Renal cortical epithelial cell (primary cell): Measurements from ENCODE around the gene TRIM37. TPM values are rescaled to one million over a fixed set of nuclear protein-coding genes. Genes with fewer than 3 reads are reported as not detected.
"Not testable (repeated sequence)": the region's sequence is repeated elsewhere in the genome, so short reads cannot be mapped to it uniquely, and the experiment has no call there.

Experiments
- DNase-seq: peaks from one replicate; pipeline ENCODE4 v3.0.0-alpha.2; 2011; ENCODE audit warnings: low read depth
- total RNA-seq: library from RNA; depleted of rRNA; stranded (reverse); fragments of >200 nt; gene quantifications from 2 replicates; pipeline ENCODE4 v1.2.3, GENCODE V29; 2014

TRIM37 gene
- total RNA-seq, 1 donor from 2014 or later, result 57.2 TPM

DNA sequence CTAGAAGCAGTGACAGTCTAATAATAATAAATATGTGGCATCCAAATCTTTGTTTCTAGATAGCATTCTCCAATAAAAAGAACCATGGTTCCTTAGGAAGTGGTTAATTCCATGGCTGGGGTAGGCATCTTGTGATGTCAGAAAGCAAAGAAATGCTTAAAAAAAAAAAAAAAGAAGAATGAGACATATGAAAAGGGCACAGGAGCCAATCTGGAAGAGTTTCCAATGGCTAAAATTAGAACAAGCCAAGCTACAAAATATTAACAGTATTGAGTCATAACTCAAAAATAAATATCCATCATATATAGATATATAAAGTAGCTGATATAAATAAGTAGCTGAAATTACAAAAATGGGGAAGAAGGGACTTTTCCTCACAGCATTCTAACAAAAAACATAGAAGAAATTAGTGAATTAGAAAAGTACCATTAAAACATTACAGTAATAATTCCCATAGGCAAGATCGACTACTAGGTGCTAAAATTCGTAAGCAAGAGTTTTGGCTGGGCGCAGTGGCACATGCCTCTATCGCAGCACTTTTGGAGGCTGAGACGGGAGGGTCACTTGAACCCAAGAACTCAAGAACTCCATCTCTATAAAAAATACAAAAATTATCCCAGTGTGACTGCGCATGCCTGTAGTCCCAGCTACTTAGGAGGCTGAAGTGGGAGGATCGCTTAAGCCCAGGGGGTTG lies 111.3 kb downstream of the TRIM37 start:
- DNase-seq, result no peak

DNA sequence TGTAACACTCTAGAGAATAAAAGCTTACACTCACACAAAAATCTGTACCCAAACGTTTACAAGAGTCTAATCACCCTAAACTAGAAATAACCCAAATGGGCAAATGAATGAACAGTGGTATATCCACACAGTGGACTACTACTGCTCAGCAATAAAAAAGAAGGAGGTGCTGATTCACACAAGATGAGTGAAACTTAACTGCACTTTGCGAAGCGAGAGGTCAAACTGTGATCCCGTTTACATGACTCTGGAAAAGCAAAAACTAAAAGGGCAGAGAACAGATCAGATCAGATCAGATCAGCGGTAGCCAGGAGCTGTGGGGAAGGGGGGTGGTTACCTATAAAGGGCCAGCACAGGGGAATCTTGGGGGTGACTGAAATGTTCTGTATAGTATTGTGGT lies 113.4 kb downstream of the TRIM37 start:
- DNase-seq, result peak; percentile 38

DNA sequence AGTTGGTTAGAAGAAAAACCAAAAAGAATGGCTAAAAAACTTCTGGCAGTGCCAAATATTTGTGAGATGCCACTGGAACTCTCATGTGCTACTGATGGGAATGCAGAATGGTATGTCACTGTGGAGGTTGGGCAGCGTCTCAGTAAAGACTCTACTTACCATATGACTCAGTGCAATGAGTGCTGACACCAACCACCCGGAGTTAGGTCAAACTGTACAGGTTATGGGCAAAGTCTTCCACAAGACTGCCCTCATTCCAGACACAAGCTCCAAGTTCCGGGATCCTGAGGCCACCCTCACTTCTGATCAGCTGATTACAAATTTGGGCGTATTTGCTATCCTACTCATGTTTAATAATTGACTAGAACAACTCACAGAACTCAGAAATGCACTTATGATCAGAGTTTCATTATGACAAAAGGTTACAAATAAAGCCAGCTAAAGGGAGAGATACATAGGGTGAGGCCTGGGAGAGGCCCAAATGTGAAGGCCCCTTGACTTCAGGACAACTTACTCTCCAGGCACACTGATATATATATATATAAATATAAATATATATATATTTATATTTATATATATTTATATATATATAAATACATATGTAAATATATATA lies 114.9 kb downstream of the TRIM37 start:
- DNase-seq, result peak; percentile 100

DNA sequence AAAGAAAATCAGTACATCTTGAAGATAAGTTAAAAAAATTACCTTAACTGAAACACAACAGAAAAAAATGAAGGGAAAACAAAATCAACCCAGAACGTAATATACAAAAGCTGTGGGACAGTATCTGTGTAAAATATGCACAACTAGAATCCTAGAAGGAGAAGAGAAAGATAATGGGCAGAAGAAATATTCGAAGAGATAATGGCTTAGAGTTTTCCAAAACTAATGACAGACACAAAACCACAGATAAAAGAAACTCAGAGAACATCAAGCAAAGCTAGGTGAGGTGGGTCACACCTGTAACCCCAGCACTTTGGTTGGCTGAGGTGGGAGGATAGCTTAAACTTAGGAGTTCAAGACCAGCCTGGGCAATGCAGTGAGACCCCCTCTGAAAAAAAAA lies 117.1 kb downstream of the TRIM37 start:
- no peak for DNase-seq

DNA sequence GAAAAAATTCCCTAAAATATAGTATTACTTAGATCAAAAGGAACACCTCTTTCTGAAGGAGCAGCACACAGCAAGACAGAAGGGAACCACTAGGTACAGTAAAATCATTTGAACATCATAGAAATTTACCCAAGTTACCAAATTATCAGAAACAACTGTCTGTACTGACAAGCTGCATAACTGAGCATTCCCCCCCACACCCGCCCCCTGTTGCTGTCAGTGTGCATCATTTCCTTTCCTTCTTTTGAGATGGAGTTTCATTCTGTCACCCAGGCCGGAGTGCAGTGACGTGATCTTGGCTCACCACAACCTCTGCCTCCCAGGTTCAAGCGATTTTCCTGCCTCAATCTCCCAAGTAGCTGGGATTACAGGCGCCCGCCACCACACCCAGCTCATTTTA lies 120.7 kb downstream of the TRIM37 start:
- DNase-seq, result no peak

DNA sequence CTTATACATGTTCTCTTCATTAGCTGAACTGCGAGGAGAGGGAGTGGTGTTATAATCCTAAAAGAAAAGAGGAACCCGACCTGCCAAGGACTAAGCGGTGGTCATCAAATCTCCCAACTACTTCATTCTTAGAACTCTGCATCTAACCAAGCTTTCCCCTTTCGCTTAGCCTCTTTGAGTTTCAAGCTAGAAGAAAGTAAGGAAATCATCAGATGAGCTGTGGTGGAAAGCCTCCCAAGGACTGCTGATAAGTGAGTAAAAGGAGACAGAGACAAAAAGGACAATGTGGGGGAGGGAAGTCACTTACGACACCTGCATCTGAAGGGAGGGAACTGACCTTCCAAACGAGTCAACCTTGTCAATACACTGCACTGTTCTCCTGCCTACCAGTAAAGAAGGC lies 121.3 kb downstream of the TRIM37 start:
- DNase-seq, result no peak

DNA sequence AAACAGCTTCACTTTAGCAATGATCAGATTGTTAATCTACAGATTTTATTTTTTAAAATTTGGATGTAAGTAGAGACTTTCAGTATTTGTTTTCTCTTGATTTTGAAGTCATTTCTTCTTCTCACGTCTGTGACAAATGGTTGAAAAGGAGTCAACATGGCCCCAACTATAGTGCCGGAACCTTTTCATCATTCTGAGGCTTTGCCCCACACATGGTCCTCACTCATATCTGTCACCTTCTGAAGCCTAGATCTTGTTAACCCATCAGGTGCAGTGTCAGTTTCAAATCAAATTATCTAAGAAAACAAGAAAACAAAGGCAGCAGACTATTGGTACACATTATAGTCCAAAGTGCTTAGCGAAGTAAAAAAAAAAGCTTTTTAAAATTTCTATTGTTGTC lies 124.1 kb downstream of the TRIM37 start:
- DNase-seq, result no peak

DNA sequence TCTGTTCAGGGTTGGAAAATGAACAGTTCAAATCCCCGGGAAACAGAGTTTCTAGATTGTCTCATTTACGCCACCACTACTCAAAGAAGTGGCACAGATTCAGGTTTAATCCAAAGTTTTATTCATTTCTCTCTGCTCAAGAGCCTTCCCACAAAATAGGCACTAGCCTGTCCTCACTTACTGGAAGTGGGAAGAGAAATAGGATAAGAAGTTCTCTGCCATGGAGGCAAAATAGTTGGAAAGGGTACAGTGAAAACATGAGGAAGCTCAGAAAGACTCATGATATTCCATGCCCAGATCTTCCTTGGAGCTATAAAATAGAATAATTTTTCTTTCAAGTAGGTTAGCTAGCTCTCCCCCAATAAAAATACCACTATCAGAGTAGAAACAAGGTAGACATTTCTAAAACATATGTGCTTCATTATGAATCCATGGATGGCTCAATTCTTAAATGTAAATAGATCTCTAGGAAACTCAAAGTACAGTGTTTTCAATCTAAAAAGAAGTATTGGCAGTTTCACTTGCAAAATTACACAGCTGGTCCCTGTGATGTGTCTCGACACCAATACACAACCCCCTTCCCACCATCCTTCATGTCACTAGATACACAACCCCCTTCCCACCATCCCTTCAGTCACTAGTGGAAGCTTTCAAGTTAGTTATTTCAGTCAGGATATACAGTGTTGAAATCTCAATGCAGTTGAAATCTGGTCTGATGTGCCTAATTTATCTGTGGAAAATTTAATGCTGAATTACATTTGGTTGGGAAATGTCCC lies 125.8 kb downstream of the TRIM37 start:
- no peak for DNase-seq

DNA sequence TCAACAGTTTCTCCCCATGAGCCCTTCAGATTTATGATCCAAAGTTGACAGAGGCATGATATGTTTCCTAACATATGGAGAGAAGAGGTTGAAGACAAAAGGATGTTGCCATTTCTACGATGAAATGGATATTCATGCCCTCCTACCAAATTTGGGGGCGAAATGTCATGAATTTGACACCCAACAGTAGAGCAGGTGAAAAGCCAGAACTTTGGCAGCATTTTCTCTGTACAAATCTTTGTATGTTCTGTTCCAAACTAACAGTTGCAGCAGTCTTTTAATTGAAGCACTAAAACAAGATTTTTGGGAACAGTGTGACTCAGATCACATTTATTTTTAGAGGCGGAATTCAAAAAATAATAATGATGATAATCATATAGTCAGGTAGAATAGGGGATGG lies 130.1 kb downstream of the TRIM37 start:
- DNase-seq, result no peak

DNA sequence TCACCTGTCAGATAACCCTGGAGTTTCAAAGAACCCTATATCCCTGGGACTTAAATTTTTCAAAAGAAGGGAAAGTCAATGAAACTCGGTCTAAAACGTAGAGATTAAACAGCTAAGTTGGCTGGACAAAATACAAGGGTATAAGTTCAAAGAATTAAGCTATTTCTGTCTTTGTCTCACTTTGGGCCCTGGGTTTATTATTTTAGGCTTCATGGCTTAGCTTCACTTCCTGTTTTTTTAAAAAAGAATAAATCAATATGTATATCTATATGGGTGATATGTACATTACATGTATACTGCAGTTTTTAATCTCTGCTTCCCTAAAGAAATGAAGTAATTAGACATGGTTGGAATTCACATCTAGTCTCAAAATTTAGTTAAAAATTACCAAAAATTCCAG lies 132.3 kb downstream of the TRIM37 start:
- DNase-seq, result no peak

DNA sequence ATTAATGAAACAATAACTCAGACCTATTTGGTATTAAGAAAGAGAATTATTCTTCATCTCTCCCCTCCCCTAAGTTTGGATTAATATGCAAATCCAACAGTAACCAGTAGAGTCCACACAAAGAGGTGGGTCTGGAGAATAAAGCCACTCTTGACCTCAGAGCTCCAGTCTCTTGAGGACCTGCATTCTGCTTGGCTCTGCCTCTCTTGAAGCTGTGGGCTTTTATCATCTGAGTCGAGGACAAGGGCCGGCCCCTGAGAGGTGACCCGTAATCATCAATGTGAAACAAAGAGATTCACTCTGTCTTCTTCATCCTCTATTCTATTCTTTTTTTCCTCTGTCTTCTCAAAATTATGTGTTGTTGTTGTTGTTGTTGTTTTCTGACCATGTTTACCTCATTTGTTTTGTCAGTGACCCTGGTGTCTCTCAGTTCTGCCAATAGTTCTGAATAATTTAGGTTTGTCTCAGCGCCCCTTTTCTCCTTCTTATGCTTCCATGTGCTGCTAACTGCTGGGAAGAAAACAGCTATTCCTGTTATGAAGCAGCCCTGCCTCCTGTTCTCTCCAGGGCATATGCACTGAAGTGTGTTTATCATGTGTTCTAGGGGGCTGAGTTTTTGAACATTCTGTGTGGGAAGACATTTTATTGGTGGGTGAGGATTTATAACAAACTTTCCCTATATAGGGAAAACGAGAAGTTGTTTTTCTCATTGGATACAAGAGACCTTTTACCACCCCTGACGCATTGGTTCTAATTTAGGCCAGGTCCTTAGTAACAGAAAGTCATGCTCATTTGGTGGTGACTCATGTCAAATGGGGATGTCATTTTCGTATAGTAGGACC lies 135.8 kb downstream of the TRIM37 start:
- no peak for DNase-seq

DNA sequence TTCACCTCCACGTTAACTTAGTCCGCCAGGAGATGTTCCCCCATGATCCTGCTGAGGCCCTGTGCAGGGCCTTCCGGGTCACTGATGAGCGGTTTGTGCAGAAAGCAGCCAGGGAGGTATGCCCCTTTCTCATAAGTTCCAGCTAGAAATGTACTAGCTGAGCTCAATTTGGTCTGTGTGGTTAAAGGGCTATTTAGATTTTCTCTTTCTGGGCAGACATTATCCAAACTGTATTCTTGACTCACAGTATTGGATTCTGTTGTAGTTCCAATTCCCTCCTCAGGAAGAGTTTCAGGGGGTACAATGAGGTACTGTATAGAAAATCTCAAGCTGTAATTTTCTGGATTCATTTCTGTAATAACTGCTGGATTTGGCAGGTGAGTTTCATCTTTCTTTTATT lies 137.1 kb downstream of the TRIM37 start:
- no peak for DNase-seq

DNA sequence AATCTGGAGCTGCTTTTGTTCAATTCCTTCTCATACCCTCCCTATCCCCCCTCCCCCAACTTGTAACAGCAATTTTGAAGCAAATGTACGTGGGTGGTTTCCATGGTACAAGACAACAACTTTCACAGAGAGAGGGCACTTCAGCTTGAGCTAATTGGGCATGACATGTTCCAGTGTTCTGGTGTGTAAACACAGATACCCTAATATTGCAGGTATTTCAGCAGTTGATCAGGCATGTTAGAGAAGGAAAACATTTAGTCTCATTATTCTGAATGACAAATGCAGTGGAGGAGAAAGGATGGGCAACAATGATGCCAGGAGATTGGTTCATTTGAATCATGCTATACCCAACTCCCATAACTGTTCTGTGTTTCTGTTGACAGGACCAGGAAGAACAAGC lies 137.5 kb downstream of the TRIM37 start:
- peak; percentile 95 for DNase-seq

DNA sequence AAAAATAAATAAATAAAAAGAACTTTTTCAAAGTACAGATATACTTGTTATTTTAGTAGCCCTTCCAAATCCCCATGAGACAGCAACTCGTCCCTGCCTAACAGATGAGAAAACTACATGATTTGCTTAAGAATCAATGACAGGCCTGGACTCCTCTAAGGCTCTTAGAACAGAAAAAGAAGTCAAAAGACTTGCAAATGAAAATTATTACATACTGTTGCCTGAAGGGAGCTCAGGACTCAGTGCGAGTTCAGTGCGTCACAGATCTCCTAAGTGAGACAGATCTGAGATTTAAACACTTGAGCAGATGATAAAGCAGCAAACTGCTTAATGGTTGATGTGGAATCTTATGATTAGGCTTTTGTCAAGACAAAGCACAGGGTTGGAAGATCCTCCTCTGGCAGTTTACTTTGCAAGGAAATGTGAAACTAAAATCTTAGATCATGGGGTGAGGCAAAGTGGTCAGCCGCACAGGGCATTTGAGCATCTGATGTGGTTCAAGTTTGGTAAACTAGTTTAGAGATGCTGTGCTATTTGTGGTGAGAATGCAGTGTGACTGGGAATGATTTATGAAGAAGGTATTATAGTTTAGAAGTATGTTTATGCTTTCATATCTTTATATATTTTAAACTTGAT lies 138.1 kb downstream of the TRIM37 start:
- DNase-seq, result peak; percentile 21

DNA sequence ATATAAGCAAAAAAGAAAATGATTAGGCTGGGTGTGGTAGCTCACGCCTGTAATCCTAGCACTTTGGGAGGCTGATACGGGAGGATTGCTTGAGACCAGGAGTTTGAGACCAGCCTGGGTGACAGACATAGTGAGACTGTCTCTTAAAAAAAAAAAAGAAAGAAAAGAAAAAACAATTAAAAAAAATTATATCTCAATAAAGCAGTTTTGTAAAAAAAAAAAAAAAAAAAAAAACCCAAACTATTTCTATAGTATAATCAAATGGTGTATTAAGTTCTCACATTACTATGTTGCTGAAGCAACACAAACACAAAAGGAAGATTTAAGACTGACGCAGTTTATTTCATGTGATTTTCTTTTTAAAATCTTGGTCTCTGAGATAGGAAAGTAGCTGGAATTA lies 140.5 kb downstream of the TRIM37 start:
- DNase-seq, result no peak

DNA sequence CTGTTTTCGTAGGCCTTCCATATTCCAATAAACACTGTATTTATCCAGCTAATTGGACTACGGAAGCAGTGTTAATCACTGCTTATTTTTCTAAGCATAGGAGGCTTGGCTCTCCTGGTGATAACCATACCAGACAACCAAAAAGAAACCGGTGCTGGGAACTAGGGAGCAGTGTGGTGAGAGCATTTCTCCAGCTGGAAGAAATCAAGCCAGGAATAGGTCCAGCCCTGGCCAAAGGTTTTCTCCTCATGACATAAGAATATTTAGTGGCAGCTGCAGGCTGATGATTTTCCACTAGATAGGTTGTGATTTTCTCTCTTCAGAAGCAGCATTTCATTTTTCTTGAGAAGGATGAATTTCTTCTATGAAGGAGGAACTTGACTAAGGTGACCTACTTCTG lies 141.5 kb downstream of the TRIM37 start:
- DNase-seq, result no peak

DNA sequence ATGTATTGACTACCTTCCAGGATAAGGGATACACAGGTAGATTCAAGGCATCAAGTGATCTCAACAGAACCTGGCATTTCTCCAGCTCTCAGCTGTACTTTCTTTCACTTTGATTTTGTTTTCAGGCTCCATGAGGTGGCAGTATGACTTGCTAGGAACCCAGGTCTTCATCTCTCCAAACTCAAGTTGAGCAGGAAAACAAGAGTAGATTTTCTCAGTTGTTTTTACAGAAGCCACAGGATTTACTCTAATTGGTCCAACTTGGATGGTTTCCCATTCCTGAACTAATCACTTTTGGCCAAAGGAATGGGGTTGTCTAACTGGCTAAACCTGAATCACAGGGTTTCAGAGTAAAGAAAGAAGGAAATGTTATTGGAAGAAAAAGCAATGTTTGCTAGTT lies 146.6 kb downstream of the TRIM37 start:
- peak; percentile 94 for DNase-seq

DNA sequence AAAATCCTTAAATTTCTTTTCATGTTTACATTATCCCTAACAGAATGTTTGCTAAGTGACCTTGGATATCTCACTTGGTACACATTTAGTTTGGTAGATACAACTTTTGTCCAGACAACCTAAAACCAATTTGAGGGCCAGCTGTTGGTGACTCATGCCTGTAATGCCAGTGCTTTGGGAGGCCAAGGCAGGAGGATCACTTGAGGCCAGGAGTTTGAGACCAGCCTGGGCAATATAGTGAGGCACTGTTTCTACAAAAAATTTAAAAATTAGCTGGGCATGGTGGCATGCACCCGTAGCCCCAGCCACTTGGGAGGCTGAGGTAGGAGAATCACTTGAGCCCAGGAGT lies 149.0 kb downstream of the TRIM37 start:
- DNase-seq, result not testable (repeated sequence)

DNA sequence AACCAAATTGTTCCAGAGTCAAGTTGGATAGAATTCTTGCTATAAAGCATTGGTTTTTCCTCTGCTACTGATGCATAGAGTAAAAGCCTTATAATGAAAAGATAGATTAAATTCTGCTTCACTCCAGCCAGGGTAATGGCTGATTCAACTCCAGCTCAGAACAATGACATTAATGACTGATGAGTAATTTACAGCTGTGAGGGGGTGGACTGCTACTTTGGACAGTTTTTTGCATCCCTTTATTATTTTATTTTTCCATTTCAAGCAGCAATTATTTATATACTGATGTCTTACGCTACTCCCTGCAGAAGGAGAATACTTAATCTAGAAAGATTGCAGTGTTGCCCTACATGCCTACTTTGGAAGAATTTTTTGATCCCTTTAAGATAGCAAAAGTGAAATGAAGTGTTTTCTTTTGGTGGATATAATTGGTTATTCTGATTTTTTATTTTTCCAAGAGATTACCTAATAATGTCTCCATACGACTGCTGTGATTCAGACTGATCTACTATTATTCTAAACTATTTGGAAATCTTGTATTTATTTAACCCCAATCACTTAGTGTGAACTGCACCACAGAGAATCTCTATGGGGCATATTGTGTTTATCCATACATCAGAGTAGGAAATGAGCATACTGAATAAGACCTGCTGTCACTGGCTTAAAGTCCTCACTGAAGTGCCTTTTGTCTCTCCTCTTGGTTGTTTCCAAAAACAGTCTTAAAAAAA lies 149.5 kb downstream of the TRIM37 start:
- peak; percentile 51 for DNase-seq

DNA sequence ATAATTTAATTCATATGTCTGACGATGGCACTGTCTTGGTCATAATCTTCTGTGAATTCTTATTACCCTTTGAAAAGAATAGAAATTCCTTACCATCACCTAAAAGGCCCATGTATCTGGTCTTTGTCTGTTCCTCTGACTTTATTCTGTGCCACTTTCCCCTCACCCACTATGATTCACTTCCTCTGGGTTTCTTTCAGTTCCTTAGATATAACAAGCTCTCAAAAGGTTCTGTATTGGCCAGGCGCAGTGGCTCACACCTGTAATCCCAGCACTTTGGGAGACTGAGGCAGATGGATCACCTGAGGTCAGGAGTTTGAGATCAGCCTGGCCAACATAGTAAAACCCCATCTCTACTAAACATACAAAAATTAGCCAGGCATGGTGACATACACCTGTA lies 152.3 kb downstream of the TRIM37 start:
- DNase-seq, result not testable (repeated sequence)

DNA sequence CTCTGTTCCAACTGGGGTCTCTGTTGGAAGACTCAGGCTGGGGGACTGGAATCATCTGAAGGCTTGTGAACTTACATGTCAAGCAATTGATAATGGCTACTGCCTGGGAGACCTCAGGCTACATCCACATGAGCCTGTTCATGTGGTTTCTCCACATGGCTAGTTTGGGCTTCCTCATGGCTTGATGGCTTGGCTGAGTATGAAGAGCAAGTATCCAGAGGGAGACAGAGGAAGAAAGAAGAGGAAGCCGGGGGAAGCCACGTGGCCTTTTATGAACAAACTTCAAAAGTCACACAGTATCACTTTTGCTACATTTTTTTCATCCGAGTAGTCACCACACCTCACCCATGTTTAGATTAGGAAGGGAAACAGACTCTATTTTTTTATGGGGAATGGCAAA lies 158.9 kb downstream of the TRIM37 start:
- DNase-seq, result no peak
